ENCODE data around the gene GPC5.
"Not testable (repeated sequence)": the region's sequence is repeated elsewhere in the genome, so short reads cannot be mapped to it uniquely, and the experiment has no call there.

GPC5 gene

GRCh38 chr13:92743992-92744391, 1345.6 kb downstream of the GPC5 start:
- no peak overlapping the region for H3K4me3 ChIP-seq (ENCODE audit: low read depth, low read length, poor library complexity, severe bottlenecking)
- TF ChIP-seq, protein P1, sequence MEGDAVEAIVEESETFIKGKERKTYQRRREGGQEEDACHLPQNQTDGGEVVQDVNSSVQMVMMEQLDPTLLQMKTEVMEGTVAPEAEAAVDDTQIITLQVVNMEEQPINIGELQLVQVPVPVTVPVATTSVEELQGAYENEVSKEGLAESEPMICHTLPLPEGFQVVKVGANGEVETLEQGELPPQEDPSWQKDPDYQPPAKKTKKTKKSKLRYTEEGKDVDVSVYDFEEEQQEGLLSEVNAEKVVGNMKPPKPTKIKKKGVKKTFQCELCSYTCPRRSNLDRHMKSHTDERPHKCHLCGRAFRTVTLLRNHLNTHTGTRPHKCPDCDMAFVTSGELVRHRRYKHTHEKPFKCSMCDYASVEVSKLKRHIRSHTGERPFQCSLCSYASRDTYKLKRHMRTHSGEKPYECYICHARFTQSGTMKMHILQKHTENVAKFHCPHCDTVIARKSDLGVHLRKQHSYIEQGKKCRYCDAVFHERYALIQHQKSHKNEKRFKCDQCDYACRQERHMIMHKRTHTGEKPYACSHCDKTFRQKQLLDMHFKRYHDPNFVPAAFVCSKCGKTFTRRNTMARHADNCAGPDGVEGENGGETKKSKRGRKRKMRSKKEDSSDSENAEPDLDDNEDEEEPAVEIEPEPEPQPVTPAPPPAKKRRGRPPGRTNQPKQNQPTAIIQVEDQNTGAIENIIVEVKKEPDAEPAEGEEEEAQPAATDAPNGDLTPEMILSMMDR (IDR thresholded peaks at IDR 0.05; ENCODE audit: low read length): no peak
- no peak for TF ChIP-seq EZH2 (IDR thresholded peaks at IDR 0.05; ENCODE audit: borderline replicate concordance, low read length)
- H3K9me2 ChIP-seq (ENCODE audit: low read depth, low read length): no peaks in the 10 kb centered on the region
- H3K4me2 ChIP-seq (ENCODE audit: low read length): no peak overlapping the region
- no peaks in the 10 kb centered on the region for H3K4me1 ChIP-seq (ENCODE audit: insufficient read depth, low read length, severe bottlenecking)
- no peaks in the 10 kb centered on the region for H3K9me3 ChIP-seq (ENCODE audit: low read length)
- H3K9ac ChIP-seq (ENCODE audit: low read length): no peak overlapping the region
- no peaks in the 10 kb centered on the region for H3F3A ChIP-seq (ENCODE audit: insufficient read depth, low read length)
- no peak overlapping the region for H3K27ac ChIP-seq (ENCODE audit: low read depth, low read length, poor library complexity, severe bottlenecking)
- H4K20me1 ChIP-seq (ENCODE audit: insufficient read depth, low read length): no peaks in the 10 kb centered on the region
- no peak overlapping the region for H2AFZ ChIP-seq (ENCODE audit: low read length)
- no peaks in the 10 kb centered on the region for H3K36me3 ChIP-seq (ENCODE audit: insufficient read depth, low read length)
- no peaks in the 10 kb centered on the region for H3K79me2 ChIP-seq (ENCODE audit: insufficient read depth, low read length)
- H3K27me3 ChIP-seq (ENCODE audit: insufficient read depth, low read length): no peaks in the 10 kb centered on the region

- H3K9me2 ChIP-seq (ENCODE audit: low read depth, low read length): no peaks in the 10 kb centered on the region
- no peak overlapping the region for H3K9ac ChIP-seq (ENCODE audit: low read length)
- H3K27me3 ChIP-seq (ENCODE audit: insufficient read depth, low read length): no peaks in the 10 kb centered on the region
- no peak overlapping the region for H2AFZ ChIP-seq (ENCODE audit: low read length)
- no peaks in the 10 kb centered on the region for H3K9me3 ChIP-seq (ENCODE audit: low read length)
- TF ChIP-seq, protein P1 (IDR thresholded peaks at IDR 0.05; ENCODE audit: low read length): no peak
- no peak for TF ChIP-seq EZH2 (IDR thresholded peaks at IDR 0.05; ENCODE audit: borderline replicate concordance, low read length)
- no peaks in the 10 kb centered on the region for H3K36me3 ChIP-seq (ENCODE audit: insufficient read depth, low read length)
- no peak overlapping the region for H3K4me2 ChIP-seq (ENCODE audit: low read length)
- H3K79me2 ChIP-seq (ENCODE audit: insufficient read depth, low read length): no peaks in the 10 kb centered on the region
- H3K4me1 ChIP-seq (ENCODE audit: insufficient read depth, low read length, severe bottlenecking): no peaks in the 10 kb centered on the region
- H3K27ac ChIP-seq (ENCODE audit: low read depth, low read length, poor library complexity, severe bottlenecking): no peak overlapping the region
- no peaks in the 10 kb centered on the region for H4K20me1 ChIP-seq (ENCODE audit: insufficient read depth, low read length)
- H3K4me3 ChIP-seq (ENCODE audit: low read depth, low read length, poor library complexity, severe bottlenecking): no peak overlapping the region
- H3F3A ChIP-seq (ENCODE audit: insufficient read depth, low read length): no peaks in the 10 kb centered on the region
Observed at GRCh38 chr13:92745258-92745657, 1346.8 kb downstream of the GPC5 start.

- H4K20me1 ChIP-seq (ENCODE audit: insufficient read depth, low read length); H3K4me1 ChIP-seq (ENCODE audit: insufficient read depth, low read length, severe bottlenecking); H3K27ac ChIP-seq (ENCODE audit: low read depth, low read length, poor library complexity, severe bottlenecking); H3K9ac ChIP-seq (ENCODE audit: low read length); H3K27me3 ChIP-seq (ENCODE audit: insufficient read depth, low read length); H3K9me3 ChIP-seq (ENCODE audit: low read length); H3K4me3 ChIP-seq (ENCODE audit: low read depth, low read length, poor library complexity, severe bottlenecking); H3K79me2 ChIP-seq (ENCODE audit: insufficient read depth, low read length); H3K9me2 ChIP-seq (ENCODE audit: low read depth, low read length); H2AFZ ChIP-seq (ENCODE audit: low read length); H3K36me3 ChIP-seq (ENCODE audit: insufficient read depth, low read length); H3F3A ChIP-seq (ENCODE audit: insufficient read depth, low read length); H3K4me2 ChIP-seq (ENCODE audit: low read length): not testable (repeated sequence)
Observed at GRCh38 chr13:92752705-92753104, 1354.3 kb downstream of the GPC5 start.

DNA sequence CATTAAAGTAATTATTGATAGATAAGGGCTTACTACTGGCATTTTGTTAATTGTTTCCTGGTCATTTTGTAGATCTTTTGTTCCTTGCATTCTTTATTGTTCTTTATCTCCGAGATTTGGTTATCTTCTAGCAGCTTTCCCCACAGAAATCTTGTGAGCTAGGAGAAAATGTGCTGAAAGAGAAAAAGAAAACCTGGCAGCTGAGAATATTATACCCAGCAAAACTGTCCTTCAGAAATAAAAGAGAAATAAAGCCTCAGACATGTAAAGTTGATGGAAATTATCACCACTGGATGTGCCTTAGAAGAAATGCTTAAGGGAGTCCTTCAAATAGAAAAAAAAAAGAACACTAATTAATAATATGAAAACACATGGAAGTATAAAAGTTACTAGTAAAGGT, 1363.3 kb downstream of the GPC5 start:
- TF ChIP-seq, protein P1 (IDR thresholded peaks at IDR 0.05; ENCODE audit: low read length): no peak
- TF ChIP-seq EZH2 (IDR thresholded peaks at IDR 0.05; ENCODE audit: borderline replicate concordance, low read length): no peak

More for the DNA sequence above, 1363.3 kb downstream of the GPC5 start:
- Histone ChIP-seq H3K4me1 (ENCODE audit: insufficient read depth, low read length, severe bottlenecking) (no peaks in the 10 kb centered on the region), H4K20me1 (ENCODE audit: insufficient read depth, low read length) (no peaks in the 10 kb centered on the region), H3K4me2 (ENCODE audit: low read length) (no peak overlapping the region), H3F3A (ENCODE audit: insufficient read depth, low read length) (no peaks in the 10 kb centered on the region), H2AFZ (ENCODE audit: low read length) (no peak overlapping the region), H3K4me3 (ENCODE audit: low read depth, low read length, poor library complexity, severe bottlenecking) (no peak overlapping the region), H3K79me2 (ENCODE audit: insufficient read depth, low read length) (no peaks in the 10 kb centered on the region), H3K9me3 (ENCODE audit: low read length) (0 out of 2 replicates have a peak, but pooled peaks cover 7% of the 10 kb centered on the region), H3K27me3 (ENCODE audit: insufficient read depth, low read length) (no peaks in the 10 kb centered on the region), H3K36me3 (ENCODE audit: insufficient read depth, low read length) (no peaks in the 10 kb centered on the region), H3K9me2 (ENCODE audit: low read depth, low read length) (no peaks in the 10 kb centered on the region), H3K27ac (ENCODE audit: low read depth, low read length, poor library complexity, severe bottlenecking) (no peak overlapping the region), H3K9ac (ENCODE audit: low read length) (no peak overlapping the region)

All from OCI-LY1 (cell line).